Natural killer cell (primary cell): Measurements from ENCODE around the gene PTPN12. TPM values are rescaled to one million over a fixed set of nuclear protein-coding genes. Genes with fewer than 3 reads are reported as not detected.

Experiments used
- ATAC-seq, 3 donors: fragments of 150-1000 bp in 2 of 3; fragments of 200-7000 bp in 1 of 3; cut with Tn5 transposase; 1 replicate in 1 of 3; 2 replicates in 2 of 3; pipeline ENCODE4 v1.10.0; 2021; ENCODE audit warnings: mild to moderate bottlenecking in 2 of 3, moderate library complexity in 2 of 3
- DNase-seq, 2 donors: peaks; one replicate each; pipeline versions ENCODE4 v3.0.0 to v3.0.0-alpha.2; 2013 to 2021; ENCODE audit warnings: mixed read lengths in 1 of 2
- H3K27ac ChIP-seq: one replicate; pipeline ENCODE4 v1.5.1; 2013; ENCODE audit warnings: mild to moderate bottlenecking, low read length
- H3K27me3 ChIP-seq: one replicate; pipeline ENCODE4 v1.6.1; 2013; ENCODE audit warnings: low read length; ENCODE audit not compliant: control insufficient read depth, insufficient read depth
- H3K36me3 ChIP-seq: one replicate; pipeline ENCODE4 v1.6.1; 2013; ENCODE audit warnings: low read length; ENCODE audit not compliant: control insufficient read depth, insufficient read depth
- H3K4me1 ChIP-seq: one replicate; pipeline ENCODE4 v1.6.1; 2013; ENCODE audit warnings: low read length; ENCODE audit not compliant: control insufficient read depth, insufficient read depth
- H3K4me3 ChIP-seq: one replicate; pipeline ENCODE4 v1.5.1; 2013; ENCODE audit warnings: low read length
- H3K9me3 ChIP-seq: one replicate; pipeline ENCODE4 v1.6.1; 2013; ENCODE audit warnings: low read length; ENCODE audit not compliant: control insufficient read depth, insufficient read depth
- H3K27ac Mint-ChIP-seq, 2 donors: one replicate each; pipeline ENCODE4 v1.8.0; 2022; ENCODE audit warnings: mild to moderate bottlenecking in 2 of 2, mixed read lengths in 2 of 2, moderate library complexity in 1 of 2
- H3K27me3 Mint-ChIP-seq, 2 donors: one replicate each; pipeline ENCODE4 v1.8.0; 2022; ENCODE audit warnings: low read depth in 2 of 2, mixed read lengths in 2 of 2
- H3K36me3 Mint-ChIP-seq: one replicate; pipeline ENCODE4 v1.8.0; 2022; ENCODE audit warnings: mixed read lengths
- H3K4me1 Mint-ChIP-seq, 2 donors: one replicate each; pipeline ENCODE4 v1.8.0; 2022; ENCODE audit warnings: mixed read lengths in 2 of 2
- H3K4me3 Mint-ChIP-seq: one replicate; pipeline ENCODE4 v1.8.0; 2022; ENCODE audit warnings: mild to moderate bottlenecking, moderate library complexity, mixed read lengths
- H3K9me3 Mint-ChIP-seq, 2 donors: one replicate each; pipeline ENCODE4 v1.8.0; 2022; ENCODE audit warnings: mixed read lengths in 2 of 2
- WGBS: methylation state at CpG from one replicate; pipeline ENCODE4 v1.1.7; 2013; ENCODE audit warnings: missing lambda C conversion rate; ENCODE audit not compliant: insufficient coverage; 5-methylcytosine and 5-hydroxymethylcytosine counted together
- intact Hi-C: fragments of 100-400 bp; cut with micrococcal nuclease; formaldehyde crosslinking; loops from one replicate; pipeline ENCODE4 v1.14.2; 2022
- total RNA-seq, 4 donors: library from RNA; stranded (reverse); fragments of 120-200 nt in 1 of 4; gene quantifications; one replicate each; pipeline versions ENCODE4 v1.2.3 to v1.2.4, GENCODE V29; 2013 to 2022
- TF ChIP-seq, protein P1 (sequence below): fragments of 200-600 bp; IDR thresholded peaks from one replicate; pipeline ENCODE4 v1.8.0; 2022; ENCODE audit warnings: antibody characterized with exemption

The PTPN12 gene
- total RNA-seq, 3 donors from 2014 or later (not counting 1 experiment from before 2014, with no cell fraction given) = 261 to 396 (median 263) TPM

DNA sequence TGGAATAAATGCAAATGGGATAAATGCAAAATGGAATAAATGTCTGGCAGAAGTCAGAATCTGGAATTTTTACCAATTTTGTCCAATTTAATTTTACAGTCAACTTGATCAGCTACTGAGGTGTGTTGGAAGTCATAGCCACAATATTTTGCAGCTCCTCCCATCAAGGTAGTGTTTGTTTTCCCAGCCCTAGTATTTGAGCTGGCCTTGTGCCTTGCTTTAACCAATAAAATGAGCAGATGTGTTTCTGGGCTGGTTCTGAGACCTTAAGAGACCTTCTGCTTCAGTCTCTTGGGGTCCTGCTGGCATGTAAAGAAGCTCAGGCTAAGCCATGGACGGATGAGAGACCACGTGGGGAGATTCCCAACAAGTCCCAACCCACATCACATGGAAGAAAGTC, 116.5 kb downstream of the PTPN12 start:
- TF ChIP-seq, protein P1, sequence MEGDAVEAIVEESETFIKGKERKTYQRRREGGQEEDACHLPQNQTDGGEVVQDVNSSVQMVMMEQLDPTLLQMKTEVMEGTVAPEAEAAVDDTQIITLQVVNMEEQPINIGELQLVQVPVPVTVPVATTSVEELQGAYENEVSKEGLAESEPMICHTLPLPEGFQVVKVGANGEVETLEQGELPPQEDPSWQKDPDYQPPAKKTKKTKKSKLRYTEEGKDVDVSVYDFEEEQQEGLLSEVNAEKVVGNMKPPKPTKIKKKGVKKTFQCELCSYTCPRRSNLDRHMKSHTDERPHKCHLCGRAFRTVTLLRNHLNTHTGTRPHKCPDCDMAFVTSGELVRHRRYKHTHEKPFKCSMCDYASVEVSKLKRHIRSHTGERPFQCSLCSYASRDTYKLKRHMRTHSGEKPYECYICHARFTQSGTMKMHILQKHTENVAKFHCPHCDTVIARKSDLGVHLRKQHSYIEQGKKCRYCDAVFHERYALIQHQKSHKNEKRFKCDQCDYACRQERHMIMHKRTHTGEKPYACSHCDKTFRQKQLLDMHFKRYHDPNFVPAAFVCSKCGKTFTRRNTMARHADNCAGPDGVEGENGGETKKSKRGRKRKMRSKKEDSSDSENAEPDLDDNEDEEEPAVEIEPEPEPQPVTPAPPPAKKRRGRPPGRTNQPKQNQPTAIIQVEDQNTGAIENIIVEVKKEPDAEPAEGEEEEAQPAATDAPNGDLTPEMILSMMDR = no peak
- Histone ChIP-seq H3K27ac (no peak overlapping the region), H3K27me3 (no peaks in the 10 kb centered on the region), H3K4me1 (no peaks in the 10 kb centered on the region), H3K36me3 (peaks cover 35% of the 10 kb centered on the region), H3K4me3 (no peak overlapping the region), H3K9me3 (no peaks in the 10 kb centered on the region)
- Mint-ChIP-seq H3K36me3 (peaks cover 7% of the 10 kb centered on the region), H3K27ac (no peak overlapping the region), H3K4me1 (peaks cover 0 to 6% of the 10 kb centered on the region in 2 donors), H3K27me3 (no peaks in the 10 kb centered on the region), H3K4me3 (no peak overlapping the region), H3K9me3 (no peaks in the 10 kb centered on the region)
- DNase-seq (no peak), ATAC-seq (no peak)
- 92% methylated on average over 2 of the region's 2 CpGs for WGBS
- intact Hi-C loops = loop anchor here (5.0 kb wide), 1 partner anchor 389 kb away; no protein-coding TSS in a partner anchor

DNA sequence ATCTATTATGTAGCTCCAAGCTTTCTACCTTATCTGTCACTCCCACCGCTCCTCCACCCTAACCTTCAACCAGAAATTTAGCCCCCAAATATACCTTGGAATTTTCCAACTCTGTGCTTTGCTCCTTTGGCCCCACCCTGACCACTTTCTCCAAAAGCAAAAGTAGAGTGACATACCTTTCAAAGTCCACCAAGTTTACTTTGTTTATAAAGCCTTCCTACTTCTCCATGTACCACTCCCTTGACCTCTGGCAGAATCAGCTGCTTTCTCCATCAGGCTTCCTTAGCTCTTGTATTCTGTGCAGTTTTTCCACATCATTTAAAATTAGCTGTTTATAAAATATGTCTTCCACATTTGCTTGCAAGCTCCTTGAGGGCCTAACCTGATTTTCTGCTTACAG, 118.3 kb downstream of the PTPN12 start:
- no peaks in the 10 kb centered on the region for H3K9me3 Mint-ChIP-seq
- peak overlapping the region; percentile 33 to 47 for H3K27ac Mint-ChIP-seq
- Histone ChIP-seq H3K36me3 (peaks cover 37% of the 10 kb centered on the region), H3K4me3 (no peak overlapping the region), H3K4me1 (no peaks in the 10 kb centered on the region), H3K9me3 (no peaks in the 10 kb centered on the region), H3K27me3 (no peaks in the 10 kb centered on the region), H3K27ac (no peak overlapping the region)
- H3K36me3 Mint-ChIP-seq = peaks cover 7% of the 10 kb centered on the region
- H3K27me3 Mint-ChIP-seq = no peaks in the 10 kb centered on the region
- no peak for DNase-seq
- TF ChIP-seq, protein P1 = no peak
- no peak overlapping the region for H3K4me3 Mint-ChIP-seq
- intact Hi-C loops = no loop called here
- no peak for ATAC-seq
- 100% methylated on average over 1 of the region's 1 CpG for WGBS
- H3K4me1 Mint-ChIP-seq = peaks cover 0 to 6% of the 10 kb centered on the region in 2 donors

DNA sequence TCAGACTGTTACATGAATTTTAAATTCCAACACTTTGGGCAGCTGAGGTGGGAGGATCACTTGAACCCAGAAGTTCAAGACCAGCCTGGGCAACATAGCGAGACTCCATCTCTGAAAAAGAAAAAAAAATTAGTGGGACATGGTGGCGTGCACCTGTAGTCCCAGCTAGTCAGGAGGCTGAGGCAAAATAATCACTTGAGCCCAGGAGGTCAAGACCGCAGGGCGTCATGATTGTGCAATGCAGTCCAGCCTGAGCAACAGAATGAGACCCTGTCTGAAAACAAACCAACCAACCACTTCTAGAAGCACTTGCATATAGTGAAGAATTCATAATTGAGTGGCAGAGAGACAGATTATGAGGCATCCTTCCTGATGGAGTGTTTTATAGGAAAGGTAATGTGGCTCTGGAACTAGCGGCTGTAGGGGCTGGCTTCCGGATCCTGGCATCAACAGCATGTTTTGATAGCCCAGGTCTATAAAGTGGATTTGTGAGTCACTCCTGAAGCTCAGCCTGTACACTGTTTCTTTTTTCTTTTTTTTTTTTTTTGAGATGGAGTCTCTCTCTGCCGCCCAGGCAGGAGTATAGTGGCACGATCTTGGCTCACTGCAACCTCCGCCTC, 118.9 kb downstream of the PTPN12 start:
- Histone ChIP-seq H3K36me3 (peaks cover 37% of the 10 kb centered on the region), H3K9me3 (no peaks in the 10 kb centered on the region), H3K27ac (no peak overlapping the region), H3K4me1 (no peaks in the 10 kb centered on the region), H3K27me3 (no peaks in the 10 kb centered on the region), H3K4me3 (no peak overlapping the region)
- peaks cover 0 to 6% of the 10 kb centered on the region in 2 donors for H3K4me1 Mint-ChIP-seq
- H3K27ac Mint-ChIP-seq = peak overlapping the region; percentile 33 to 47
- ATAC-seq = no peak
- TF ChIP-seq, protein P1 = no peak
- 96% methylated on average over 8 of the region's 9 CpGs for WGBS
- H3K9me3 Mint-ChIP-seq = no peaks in the 10 kb centered on the region
- no peaks in the 10 kb centered on the region for H3K27me3 Mint-ChIP-seq
- intact Hi-C loops = no loop called here
- H3K4me3 Mint-ChIP-seq = no peak overlapping the region
- DNase-seq = no peak
- H3K36me3 Mint-ChIP-seq = peaks cover 7% of the 10 kb centered on the region
